Subcutaneous abdominal adipose tissue (tissue), 5 donors: Measurements from ENCODE around the gene ABCB10.
A peak's percentile ranks its signal among the peaks of the same experiment; 100 is the strongest.
"Not testable (repeated sequence)": the region's sequence is repeated elsewhere in the genome, so short reads cannot be mapped to it uniquely, and the experiment has no call there.

ENCODE experiments used
- H3K27ac ChIP-seq: one replicate; pipeline ENCODE4 v1.7.0; 2013; ENCODE audit warnings: low read depth, mild to moderate bottlenecking, inconsistent platforms, low read length, moderate library complexity
- H3K27me3 ChIP-seq, 5 donors: one replicate each; pipeline ENCODE4 v1.7.0; 2013; ENCODE audit warnings: low read length in 5 of 5, inconsistent platforms in 1 of 5; ENCODE audit not compliant: control insufficient read depth in 5 of 5, insufficient read depth in 4 of 5
- H3K36me3 ChIP-seq, 5 donors: one replicate each; pipeline ENCODE4 v1.7.0; 2013; ENCODE audit warnings: low read length in 5 of 5; ENCODE audit not compliant: control insufficient read depth in 5 of 5, insufficient read depth in 5 of 5
- H3K4me1 ChIP-seq, 5 donors: one replicate each; pipeline ENCODE4 v1.7.0; 2013; ENCODE audit warnings: low read length in 5 of 5, mild to moderate bottlenecking in 3 of 5, moderate library complexity in 1 of 5; ENCODE audit not compliant: control insufficient read depth in 5 of 5, insufficient read depth in 5 of 5
- H3K4me3 ChIP-seq, 5 donors: one replicate each; pipeline ENCODE4 v1.7.0; 2013; ENCODE audit warnings: low read length in 5 of 5, low read depth in 1 of 5
- H3K9ac ChIP-seq, 5 donors: one replicate each; pipeline ENCODE4 v1.7.0; 2013; ENCODE audit warnings: low read length in 5 of 5, mild to moderate bottlenecking in 4 of 5, moderate library complexity in 3 of 5
- H3K9me3 ChIP-seq, 5 donors: one replicate each; pipeline ENCODE4 v1.7.0; 2013; ENCODE audit warnings: low read length in 5 of 5; ENCODE audit not compliant: control insufficient read depth in 5 of 5
- donor health status: healthy.
- donor health status: healthy.
- donor health status: healthy.
- donor health status: healthy.
- donor health status: healthy.

The ABCB10 gene

DNA sequence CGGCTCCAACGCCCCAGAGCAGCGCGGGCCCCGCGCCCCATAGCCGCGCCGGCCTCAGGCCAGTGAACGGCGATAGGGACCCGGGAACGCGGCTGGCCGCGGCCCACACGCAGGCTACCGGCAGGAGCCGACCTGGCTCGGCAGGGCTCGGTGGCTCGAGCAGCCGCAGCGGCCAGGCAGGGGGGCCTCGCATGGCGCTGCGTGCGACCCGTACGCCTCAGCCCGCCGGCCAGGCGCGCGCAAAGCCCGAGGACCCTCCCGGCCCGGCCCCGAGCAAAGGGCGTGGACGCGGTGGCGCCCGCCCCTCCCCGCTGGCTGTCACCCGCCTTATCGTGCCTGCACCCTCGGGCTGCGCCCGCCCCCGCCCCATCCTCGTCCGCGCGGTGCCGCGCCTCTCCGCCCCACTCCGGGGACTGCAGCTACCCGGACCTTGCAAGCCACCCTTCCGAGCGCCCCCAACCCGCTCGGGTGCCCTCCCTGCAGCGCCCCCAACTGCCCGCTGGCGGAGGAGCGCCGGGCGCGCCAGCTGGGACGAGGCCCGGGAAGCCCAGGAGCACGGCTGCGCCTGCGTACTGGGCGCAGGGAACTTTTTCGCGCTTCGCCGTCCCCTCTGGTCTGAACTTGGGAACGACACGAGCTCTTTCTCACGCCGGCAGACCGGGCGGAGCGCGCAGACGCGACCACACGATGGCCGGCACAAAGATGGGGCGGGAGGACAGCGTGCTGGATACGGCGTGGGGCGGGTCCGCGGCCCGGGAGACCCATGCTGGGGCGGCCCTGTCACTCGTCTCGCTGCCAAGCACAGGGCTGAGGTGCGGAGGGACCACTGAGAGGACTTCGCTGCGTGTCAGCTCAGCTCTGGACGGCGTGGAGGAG is at the start of gene ABCB10:
ABCB10 (minus strand) TSS at position 248 of the 876 bp plus-strand sequence; CDS start at position 193, 55 bp downstream.
- no peaks in the 10 kb centered on the region for H3K36me3 ChIP-seq
- H3K27ac ChIP-seq, result peak within 1 kb of the TSS; percentile 81
- peak within 1 kb of the TSS; percentile 78 to 91 (median 83) for H3K4me3 ChIP-seq
- peaks cover 0 to 4% (median 0%) of the 10 kb centered on the region in 5 donors for H3K27me3 ChIP-seq
- peak within 1 kb of the TSS; percentile 73 to 85 (median 76) for H3K9ac ChIP-seq
- no peaks in the 10 kb centered on the region for H3K9me3 ChIP-seq
- peaks cover 15 to 43% (median 38%) of the 10 kb centered on the region in 5 donors for H3K4me1 ChIP-seq

DNA sequence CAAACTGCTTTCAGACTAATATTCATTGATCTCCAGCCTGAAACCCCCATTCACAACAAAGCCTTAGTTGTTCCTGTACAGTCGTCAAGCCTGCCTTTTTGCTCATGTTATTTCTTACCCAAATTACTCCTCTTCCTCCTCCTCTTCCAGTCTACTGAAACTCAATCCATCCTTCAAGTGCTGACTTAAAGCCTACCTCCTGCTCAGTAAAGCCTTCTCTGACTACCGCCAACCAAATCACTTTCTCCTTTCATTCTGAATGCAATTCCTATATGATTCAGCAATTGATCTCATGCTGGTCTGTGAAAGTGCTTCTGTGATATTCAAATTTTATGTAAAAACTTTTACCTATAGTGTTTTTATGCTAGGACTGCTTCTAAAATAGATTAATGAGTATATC is 48.9 kb upstream of the ABCB10 start:
- peaks cover 51 to 89% (median 74%) of the 10 kb centered on the region in 5 donors for H3K36me3 ChIP-seq
- H3K4me1 ChIP-seq, result no peaks in the 10 kb centered on the region
- H3K27me3 ChIP-seq, result no peaks in the 10 kb centered on the region
- no peak overlapping the region for H3K27ac ChIP-seq
- H3K4me3 ChIP-seq, result no peak overlapping the region
- H3K9ac ChIP-seq, result no peak overlapping the region
- no peaks in the 10 kb centered on the region for H3K9me3 ChIP-seq

DNA sequence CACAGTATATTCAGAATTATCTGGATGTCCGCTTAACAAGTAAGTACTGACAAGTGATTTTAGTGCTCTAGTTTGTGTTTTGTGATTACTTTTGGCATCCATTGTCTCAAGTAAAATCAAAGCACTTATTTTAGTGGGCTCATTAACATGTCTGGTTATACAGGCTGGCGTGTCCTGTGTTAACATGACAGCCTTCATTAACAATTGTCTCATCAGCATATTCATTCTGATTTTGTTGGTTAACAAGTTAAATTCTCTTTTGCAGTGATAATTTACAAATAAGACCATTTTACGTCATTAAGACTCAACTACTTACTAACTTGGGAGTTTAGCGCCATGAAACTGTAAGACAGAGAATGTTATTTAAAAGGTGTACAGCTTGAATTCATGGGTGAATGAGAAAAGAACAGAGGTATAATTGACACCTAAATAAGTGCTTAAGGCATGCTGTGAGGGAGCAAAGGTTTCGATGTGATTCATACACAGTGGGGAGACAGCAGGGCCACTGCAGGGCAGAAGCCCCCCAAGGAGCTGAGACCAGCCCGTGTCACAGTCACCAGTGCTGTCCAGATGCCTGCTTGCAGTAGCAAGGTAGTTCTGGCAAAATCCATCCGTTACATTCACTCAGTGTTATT is 45.0 kb upstream of the ABCB10 start:
- Histone ChIP-seq H3K27me3 (no peaks in the 10 kb centered on the region), H3K4me3 (no peak overlapping the region), H3K4me1 (peaks cover 0 to 7% (median 5%) of the 10 kb centered on the region in 5 donors), H3K9me3 (no peaks in the 10 kb centered on the region), H3K36me3 (peaks cover 26 to 67% (median 53%) of the 10 kb centered on the region in 5 donors), H3K9ac (no peak overlapping the region), H3K27ac (no peak overlapping the region)

DNA sequence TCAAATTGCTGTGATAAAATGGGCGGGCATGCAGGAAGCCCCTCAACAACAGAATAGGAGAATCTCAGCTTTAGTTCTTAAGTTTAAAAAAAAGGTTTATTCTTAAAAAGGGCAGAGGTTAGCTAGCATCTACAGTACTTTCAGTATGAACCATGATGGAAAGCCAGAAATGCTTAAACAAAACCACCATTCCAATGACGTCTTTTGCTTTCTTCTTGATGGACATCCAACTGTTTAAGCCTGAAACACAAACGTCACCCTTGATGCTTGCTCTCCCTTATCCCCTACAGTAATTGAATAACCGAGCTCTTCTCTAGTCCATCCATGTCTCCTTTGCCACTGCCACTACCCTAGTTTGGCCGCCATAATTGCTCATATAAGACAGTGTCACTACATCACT is 41.7 kb upstream of the ABCB10 start:
- Histone ChIP-seq H3K9ac (no peak overlapping the region), H3K27me3 (no peaks in the 10 kb centered on the region), H3K36me3 (peaks cover 12 to 39% (median 31%) of the 10 kb centered on the region in 5 donors), H3K27ac (no peak overlapping the region), H3K9me3 (no peaks in the 10 kb centered on the region), H3K4me1 (peaks cover 8 to 26% (median 21%) of the 10 kb centered on the region in 5 donors), H3K4me3 (no peak overlapping the region)

DNA sequence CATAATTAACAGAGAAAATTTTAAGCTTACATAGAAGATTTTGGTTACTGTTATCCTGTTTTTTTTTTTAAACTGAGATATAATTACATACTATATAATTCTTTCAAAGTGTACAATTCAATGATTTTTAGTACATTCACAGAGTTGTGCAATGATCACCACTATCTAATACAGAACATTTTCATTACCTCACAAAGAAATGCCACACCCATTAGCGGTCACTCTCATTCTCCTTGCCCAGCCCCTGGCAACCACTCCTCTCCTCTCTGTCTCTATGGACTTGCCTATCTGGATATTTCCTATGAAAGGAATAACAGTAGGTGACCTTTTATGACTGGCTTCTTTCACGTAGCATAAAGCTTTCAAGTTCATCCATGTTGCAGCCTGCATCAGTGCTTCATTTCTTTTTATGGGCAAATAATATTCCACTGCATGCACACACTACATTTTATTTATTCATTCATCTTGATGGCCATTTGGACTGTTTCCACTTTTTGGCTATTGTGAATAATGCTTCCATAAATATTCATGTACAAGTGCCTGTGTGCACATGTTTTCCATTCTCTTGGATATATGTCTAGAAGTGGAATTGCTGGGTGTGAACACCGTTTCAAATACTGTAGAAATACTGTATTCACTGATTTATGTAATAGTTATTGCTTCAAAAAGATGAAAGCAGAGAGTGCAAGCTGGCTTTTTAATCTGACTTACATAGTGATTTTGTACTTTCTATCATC is 40.9 kb upstream of the ABCB10 start:
- H3K4me3 ChIP-seq, result no peak overlapping the region
- no peak overlapping the region for H3K9ac ChIP-seq
- no peaks in the 10 kb centered on the region for H3K27me3 ChIP-seq
- H3K36me3 ChIP-seq, result peaks cover 14 to 41% (median 33%) of the 10 kb centered on the region in 5 donors
- peaks cover 8 to 26% (median 21%) of the 10 kb centered on the region in 5 donors for H3K4me1 ChIP-seq
- H3K27ac ChIP-seq, result peak overlapping the region; percentile 83
- H3K9me3 ChIP-seq, result no peaks in the 10 kb centered on the region

DNA sequence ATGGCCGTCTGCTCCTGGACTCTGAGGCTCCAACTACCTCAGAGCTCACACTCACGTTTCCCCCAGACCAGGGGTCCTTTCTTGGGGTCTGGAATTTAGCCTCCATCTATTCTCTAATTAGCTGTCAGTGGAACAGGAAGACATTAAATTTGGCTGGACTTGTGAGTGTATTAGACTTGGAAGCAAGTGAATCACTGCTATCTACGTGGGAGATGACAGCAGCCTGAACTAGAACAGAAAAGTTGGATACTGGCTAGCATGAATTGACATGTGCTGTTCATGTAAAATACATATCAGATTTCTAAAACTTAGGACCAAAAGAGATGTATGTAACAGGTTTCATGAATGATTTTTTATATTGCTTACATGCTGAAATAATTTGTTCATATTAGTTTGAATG is 39.4 kb upstream of the ABCB10 start:
- Histone ChIP-seq H3K27ac (peak overlapping the region; percentile 83), H3K27me3 (no peaks in the 10 kb centered on the region), H3K9me3 (no peaks in the 10 kb centered on the region), H3K36me3 (peaks cover 16 to 40% (median 38%) of the 10 kb centered on the region in 5 donors), H3K9ac (peak overlapping the region in 1 of 5 donors; percentile 17), H3K4me1 (peaks cover 8 to 26% (median 21%) of the 10 kb centered on the region in 5 donors), H3K4me3 (no peak overlapping the region)

DNA sequence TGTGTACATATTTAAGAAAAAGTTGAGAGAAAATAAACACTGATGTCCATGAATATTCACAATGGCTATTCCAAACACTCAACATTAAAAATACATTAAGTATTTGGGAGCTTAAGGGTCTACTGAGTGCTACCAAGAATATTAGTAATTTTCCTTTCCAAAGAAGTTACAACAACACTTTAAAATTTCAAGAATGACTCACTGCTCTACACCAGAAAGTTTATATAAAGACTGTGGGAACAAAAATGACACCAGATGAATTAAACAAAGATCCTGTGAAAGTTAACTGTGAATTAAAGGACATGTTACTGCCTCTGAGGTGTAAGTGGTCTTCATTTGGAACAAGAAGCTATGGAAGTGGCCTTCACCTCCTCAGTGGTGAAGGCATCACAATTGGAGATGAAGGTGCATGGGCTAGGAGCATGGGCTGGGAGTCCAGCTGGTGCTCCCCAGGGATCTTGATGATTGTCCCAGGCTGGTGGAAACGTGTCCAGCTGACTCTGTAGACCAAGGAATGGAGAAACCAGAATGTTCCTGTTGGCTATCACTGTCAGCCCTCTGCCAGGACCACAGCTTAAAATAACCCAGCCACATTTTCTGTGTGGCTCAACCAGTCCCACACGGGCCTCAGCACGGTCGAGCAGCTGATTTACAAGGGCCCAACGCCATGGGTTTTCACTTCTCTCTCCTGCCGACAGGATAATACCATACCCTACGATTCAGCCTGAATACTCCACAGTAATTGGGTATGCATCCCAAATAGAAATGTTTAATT is 38.6 kb upstream of the ABCB10 start:
- Histone ChIP-seq H3K27me3 (no peaks in the 10 kb centered on the region), H3K4me3 (no peak overlapping the region), H3K9me3 (no peaks in the 10 kb centered on the region), H3K9ac (peak overlapping the region in 3 of 5 donors; percentile 17 to 56 (median 50)), H3K36me3 (peaks cover 15 to 38% (median 37%) of the 10 kb centered on the region in 5 donors), H3K4me1 (peaks cover 8 to 26% (median 21%) of the 10 kb centered on the region in 5 donors), H3K27ac (peak overlapping the region; percentile 83)

DNA sequence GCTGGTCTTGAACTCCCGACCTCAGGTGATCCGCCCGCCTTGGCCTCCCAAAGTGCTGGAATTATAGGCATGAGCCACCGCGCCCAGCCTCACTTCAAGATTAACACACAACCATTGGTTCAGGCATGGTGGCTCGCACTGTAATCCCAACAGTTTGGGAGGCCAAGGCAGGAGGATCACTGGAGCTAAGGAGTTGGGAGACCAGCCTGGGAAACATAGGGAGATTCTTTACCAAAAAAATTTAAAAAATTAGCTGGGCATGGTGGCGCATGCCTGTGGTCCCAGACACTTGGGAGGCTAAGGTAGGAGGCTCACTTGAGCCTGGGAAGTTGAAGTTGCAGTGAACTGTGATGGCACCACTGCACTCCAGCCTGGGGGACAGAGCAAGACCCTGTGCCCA is 37.4 kb upstream of the ABCB10 start:
- Histone ChIP-seq H3K27ac (peak overlapping the region; percentile 83), H3K36me3 (peaks cover 10 to 35% (median 26%) of the 10 kb centered on the region in 5 donors), H3K4me1 (peaks cover 8 to 24% (median 15%) of the 10 kb centered on the region in 5 donors)
- not testable (repeated sequence) for H3K27me3 ChIP-seq, H3K4me3 ChIP-seq, H3K9ac ChIP-seq, H3K9me3 ChIP-seq

DNA sequence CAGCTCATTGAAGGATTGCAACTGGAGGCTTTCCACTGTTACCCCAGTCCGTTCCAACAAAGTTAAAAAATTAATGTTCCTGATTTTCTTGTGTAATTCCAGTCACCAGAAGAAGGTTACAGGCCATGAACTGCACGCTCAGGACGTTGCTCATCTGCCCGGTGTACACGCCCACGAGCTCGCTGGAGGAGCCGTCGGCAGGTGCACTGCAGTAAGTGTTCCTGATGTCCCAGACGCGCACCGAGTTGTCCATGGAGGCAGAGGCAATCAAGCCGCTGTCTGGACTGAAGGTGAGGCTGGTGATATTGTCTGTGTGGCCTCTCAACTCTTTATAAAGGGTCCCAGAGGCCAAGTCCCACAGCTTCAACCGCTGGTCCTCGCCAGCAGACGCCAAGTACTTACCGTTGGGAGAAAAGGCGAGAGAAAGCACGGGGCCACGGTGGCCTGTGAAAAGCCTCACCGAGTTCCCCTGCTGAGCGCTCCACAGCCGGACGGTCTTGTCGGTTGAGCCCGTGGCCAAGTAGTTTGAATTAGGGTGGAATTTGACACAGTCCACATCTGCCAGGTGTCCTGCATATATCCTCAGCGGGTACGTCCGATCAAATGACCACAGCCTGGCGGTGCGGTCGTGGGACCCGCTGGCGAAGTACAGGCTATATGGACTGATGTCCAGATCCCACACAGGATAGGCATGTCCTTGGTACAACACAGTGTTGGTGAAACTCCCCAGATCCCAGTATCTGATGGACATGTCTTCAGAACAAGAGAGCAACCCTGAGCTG is 35.9 kb upstream of the ABCB10 start:
- H3K4me3 ChIP-seq, result no peak overlapping the region
- H3K9me3 ChIP-seq, result no peaks in the 10 kb centered on the region
- peaks cover 10 to 30% (median 23%) of the 10 kb centered on the region in 5 donors for H3K36me3 ChIP-seq
- H3K9ac ChIP-seq, result no peak overlapping the region
- H3K4me1 ChIP-seq, result peaks cover 8 to 22% (median 15%) of the 10 kb centered on the region in 5 donors
- H3K27me3 ChIP-seq, result no peaks in the 10 kb centered on the region
- H3K27ac ChIP-seq, result no peak overlapping the region
